Astrocyte of the spinal cord (primary cell): ENCODE measurements around the gene BMP8A.

Source experiments
- DNase-seq: peaks from one replicate; pipeline ENCODE4 v3.0.0; 2011; ENCODE audit warnings: low read depth, low spot score
- H3K4me3 ChIP-seq: 2 replicates; pipeline ENCODE4 v1.5.1; 2011; ENCODE audit warnings: low read depth, mild to moderate bottlenecking, low read length, moderate library complexity
- CTCF ChIP-seq: IDR thresholded peaks from 2 replicates; pipeline ENCODE4 v1.5.1; 2012; ENCODE audit warnings: low read depth, mild to moderate bottlenecking, low read length, inconsistent platforms
- in situ Hi-C: cut with HindIII; loops from 2 replicates; pipeline ENCODE4 v1.10.0; 2017; ENCODE audit warnings: low sequenced_read_pairs

The BMP8A gene

GRCh38 chr1:39540504-39541031, 49.1 kb downstream of the BMP8A start:
- peak; percentile 22 for DNase-seq
- in situ Hi-C loops = no loop called here
- TF ChIP-seq CTCF = no peak
- no peak overlapping the region for H3K4me3 ChIP-seq

- no peak for TF ChIP-seq CTCF
- no peak for DNase-seq
- H3K4me3 ChIP-seq = no peak overlapping the region
- in situ Hi-C loops = no loop called here
These were observed 51.5 kb downstream of the BMP8A start for GRCh38 chr1:39542924-39543323.

DNA sequence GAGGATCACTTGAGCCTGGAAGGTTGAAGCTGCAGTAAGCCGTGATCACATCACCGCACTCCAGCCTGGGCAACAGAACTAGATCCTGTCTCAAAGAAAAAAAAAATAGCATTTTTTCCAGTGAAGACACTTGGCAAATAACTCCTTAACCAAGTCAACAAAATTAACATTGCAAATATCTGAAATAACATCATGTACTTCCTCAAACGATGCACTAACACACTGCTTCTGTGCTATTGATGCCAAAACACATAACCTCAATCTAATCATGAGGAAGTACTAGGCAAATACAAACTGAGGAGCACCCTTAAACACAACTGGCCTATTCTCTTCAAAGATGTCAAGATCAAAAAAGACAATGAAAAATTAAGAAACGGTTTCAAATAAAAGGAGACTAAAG, 52.9 kb downstream of the BMP8A start:
- in situ Hi-C loops = no loop called here
- DNase-seq = no peak
- no peak overlapping the region for H3K4me3 ChIP-seq
- TF ChIP-seq CTCF = no peak

GRCh38 chr1:39545531-39545930, 54.1 kb downstream of the BMP8A start:
- no peak for TF ChIP-seq CTCF
- DNase-seq = no peak
- in situ Hi-C loops = no loop called here
- H3K4me3 ChIP-seq = no peak overlapping the region

- TF ChIP-seq CTCF = no peak
- in situ Hi-C loops = no loop called here
- no peak for DNase-seq
- H3K4me3 ChIP-seq = no peak overlapping the region
These were observed 62.8 kb downstream of the BMP8A start for GRCh38 chr1:39554277-39554676.

DNA sequence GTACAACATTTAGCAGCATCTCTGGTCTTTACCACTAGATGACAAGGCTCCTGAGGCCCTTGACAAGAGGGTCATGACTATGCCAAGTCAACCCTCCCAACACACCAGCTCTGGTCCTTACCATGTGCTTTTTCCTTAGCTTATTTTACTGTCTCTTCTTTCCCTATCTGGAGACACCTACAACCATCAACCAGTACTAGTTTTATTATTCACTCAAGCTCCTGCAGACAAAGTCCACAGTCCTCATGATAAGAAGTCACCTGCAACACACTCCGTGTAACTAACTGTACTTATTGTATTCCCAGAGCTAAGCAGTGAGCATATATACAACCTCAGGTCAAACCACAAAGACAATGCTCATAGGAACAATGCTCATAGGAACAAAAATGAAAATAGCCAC, 69.8 kb downstream of the BMP8A start:
- in situ Hi-C loops = no loop called here
- DNase-seq = no peak
- no peak for TF ChIP-seq CTCF
- H3K4me3 ChIP-seq = no peak overlapping the region

DNA sequence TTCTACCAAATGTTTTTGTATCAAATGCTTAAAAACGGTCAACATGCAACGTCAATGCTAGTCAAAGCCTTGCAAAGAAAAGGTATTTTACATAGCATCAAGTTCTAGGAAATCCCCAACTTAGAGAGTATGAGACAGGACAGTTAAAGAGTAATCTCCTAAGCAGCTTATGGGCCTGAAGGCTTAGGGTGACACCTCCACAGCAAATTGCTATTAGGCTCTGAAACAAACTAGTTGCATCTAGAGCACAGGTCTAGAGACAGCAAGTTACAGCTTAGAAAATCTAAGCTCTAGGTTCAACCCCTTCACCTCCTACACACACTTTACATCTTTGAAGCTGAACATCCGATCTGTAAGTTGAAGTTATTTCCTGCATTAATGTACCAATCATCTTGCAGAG, 71.5 kb downstream of the BMP8A start:
- TF ChIP-seq CTCF = no peak
- no peak overlapping the region for H3K4me3 ChIP-seq
- in situ Hi-C loops = no loop called here
- DNase-seq = no peak
